GM19452 (cell line): Measurements from ENCODE around the gene EVL.
"Not testable (repeated sequence)": the region's sequence is repeated elsewhere in the genome, so short reads cannot be mapped to it uniquely, and the experiment has no call there.

Source experiments
- ATAC-seq: cut with Tn5 transposase; IDR thresholded peaks from one replicate; pipeline ENCODE4 v1.9.1; 2021; ENCODE audit not compliant: unreplicated experiment

EVL gene

GRCh38 chr14:100159094-100159864, 94.1 kb downstream of the EVL start, which contains the start of gene DEGS2:
Gene DEGS2 (minus strand): TSS chr14:100159645. CDS start chr14:100159587, 58 bp downstream.
- peak; percentile 42 for ATAC-seq

- ATAC-seq, result peak; percentile 8
Observed at GRCh38 chr14:100159865-100160533, 94.8 kb downstream of the EVL start.

- no peak for ATAC-seq
Observed at GRCh38 chr14:100160534-100160916, 95.3 kb downstream of the EVL start.

GRCh38 chr14:100165376-100165775, 100.2 kb downstream of the EVL start:
- no peak for ATAC-seq

- ATAC-seq, result no peak
Observed at GRCh38 chr14:100165831-100166440, 100.7 kb downstream of the EVL start.

GRCh38 chr14:100168506-100168905, 103.3 kb downstream of the EVL start:
- ATAC-seq, result no peak

- no peak for ATAC-seq
Observed at GRCh38 chr14:100170880-100171279, 105.7 kb downstream of the EVL start.

GRCh38 chr14:100172811-100173210, 107.6 kb downstream of the EVL start:
- no peak for ATAC-seq

GRCh38 chr14:100173353-100173752, 108.1 kb downstream of the EVL start:
- ATAC-seq, result no peak

GRCh38 chr14:100176811-100177327, 111.6 kb downstream of the EVL start:
- no peak for ATAC-seq

GRCh38 chr14:100178691-100179090, 113.5 kb downstream of the EVL start:
- ATAC-seq, result no peak

- ATAC-seq, result not testable (repeated sequence)
Observed at GRCh38 chr14:100180671-100181070, 115.4 kb downstream of the EVL start.

GRCh38 chr14:100181876-100182551, 116.8 kb downstream of the EVL start:
- not testable (repeated sequence) for ATAC-seq

GRCh38 chr14:100187247-100187833, 122.1 kb downstream of the EVL start:
- no peak for ATAC-seq

GRCh38 chr14:100188392-100189030, 123.3 kb downstream of the EVL start:
- no peak for ATAC-seq

- ATAC-seq, result no peak
Observed at GRCh38 chr14:100190126-100190525, 124.9 kb downstream of the EVL start.

- no peak for ATAC-seq
Observed at GRCh38 chr14:100191584-100192249, 126.5 kb downstream of the EVL start.

- no peak for ATAC-seq
Observed at GRCh38 chr14:100192250-100192671, 127.0 kb downstream of the EVL start.

- peak; percentile 99 for ATAC-seq
Observed at GRCh38 chr14:100192672-100193416, 127.6 kb downstream of the EVL start.
